GM23248 (cell line): ENCODE results near the gene BAIAP2.

Experiments
- EZH2 ChIP-seq: fragments of 200-600 bp; sonication (generic); IDR thresholded peaks from 2 replicates; pipeline ENCODE4 v1.6.1; 2018; ENCODE audit warnings: antibody characterized with exemption, mild to moderate bottlenecking; ENCODE audit not compliant: insufficient read depth, poor library complexity, severe bottlenecking
- EZH2phosphoT487 ChIP-seq: fragments of 200-600 bp; sonication (generic); IDR thresholded peaks from 2 replicates; pipeline ENCODE4 v1.6.1; 2018; ENCODE audit warnings: antibody characterized with exemption, moderate library complexity, mild to moderate bottlenecking, low read depth; ENCODE audit not compliant: insufficient read depth

DNA sequence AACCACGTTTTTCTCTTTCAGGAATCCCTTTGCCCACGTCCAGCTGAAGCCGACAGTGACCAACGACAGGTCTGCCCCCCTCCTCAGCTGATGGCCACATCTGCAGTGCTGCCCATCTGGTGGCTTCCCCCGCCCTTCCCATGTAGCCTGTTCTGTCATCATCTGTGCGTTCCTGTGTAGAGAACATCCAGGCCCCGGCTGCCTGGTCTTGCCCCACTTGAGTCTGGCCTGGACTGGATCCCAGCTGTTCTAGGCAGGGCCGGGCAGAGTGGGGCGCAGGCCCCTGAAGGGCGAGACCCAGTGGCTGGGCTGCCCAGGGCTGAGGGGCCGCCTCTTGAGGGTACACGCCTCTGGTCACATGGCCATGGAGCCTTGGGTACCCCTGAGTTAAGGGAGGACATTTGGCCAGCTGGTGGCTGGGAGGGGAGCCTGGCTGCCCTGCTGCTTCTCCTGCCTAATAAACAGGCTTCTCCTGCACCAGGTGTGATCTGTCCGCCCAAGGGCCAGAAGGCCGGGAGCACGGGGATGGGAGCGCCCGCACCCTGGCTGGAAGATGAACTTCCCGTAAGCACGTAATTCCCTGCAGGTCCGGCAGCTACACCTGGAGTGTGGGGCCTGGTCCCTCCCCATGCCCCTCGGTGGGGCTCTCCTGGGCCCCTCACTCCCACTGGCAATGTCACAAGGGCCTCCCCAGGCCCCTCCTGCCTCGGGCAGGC lies 81.0 kb downstream of the BAIAP2 start:
- no peak for TF ChIP-seq EZH2
- no peak for TF ChIP-seq EZH2phosphoT487
